Calu3 (cell line): Measurements from ENCODE around the gene NOP16. TPM values are rescaled to one million over a fixed set of nuclear protein-coding genes. Genes with fewer than 3 reads are reported as not detected.

Experiments used
- BruUV-seq: library from RNA; stranded (reverse); fragments of 400-500 nt; replicated peaks from 2 replicates; lab custom pipeline; 2021; lab: Mats Ljungman, UMichigan
- CTCF ChIA-PET: fragments of 300-600 bp; sonication (Branson Sonifier 250); formaldehyde crosslinking; loops from one replicate; lab custom pipeline; 2022; ENCODE audit warnings: antibody characterized with exemption; lab: Charles Lee
- DNase-seq: peaks from one replicate; pipeline ENCODE4 v3.0.0; 2022
- H3K27ac Mint-ChIP-seq: one replicate; pipeline ENCODE4 v1.8.0; 2022; ENCODE audit warnings: mixed read lengths; ENCODE audit not compliant: unreplicated experiment
- H3K27me3 Mint-ChIP-seq: one replicate; pipeline ENCODE4 v1.8.0; 2022; ENCODE audit warnings: mixed read lengths; ENCODE audit not compliant: unreplicated experiment
- H3K36me3 Mint-ChIP-seq: one replicate; pipeline ENCODE4 v1.8.0; 2022; ENCODE audit warnings: mild to moderate bottlenecking, moderate library complexity, mixed read lengths; ENCODE audit not compliant: insufficient read depth, unreplicated experiment
- H3K4me1 Mint-ChIP-seq: one replicate; pipeline ENCODE4 v1.8.0; 2022; ENCODE audit warnings: mild to moderate bottlenecking, low read depth, mixed read lengths; ENCODE audit not compliant: unreplicated experiment
- H3K4me3 Mint-ChIP-seq: one replicate; pipeline ENCODE4 v1.8.0; 2022; ENCODE audit warnings: mild to moderate bottlenecking, low read depth, moderate library complexity, mixed read lengths; ENCODE audit not compliant: unreplicated experiment
- H3K9me3 Mint-ChIP-seq: one replicate; pipeline ENCODE4 v1.8.0; 2022; ENCODE audit warnings: low read depth, mixed read lengths; ENCODE audit not compliant: unreplicated experiment
- CTCF ChIP-seq: fragments of 200-600 bp; IDR thresholded peaks from one replicate; pipeline ENCODE4 v1.8.0; 2022; ENCODE audit warnings: antibody characterized with exemption; ENCODE audit not compliant: unreplicated experiment
- intact Hi-C: fragments of 100-400 bp; cut with micrococcal nuclease; formaldehyde crosslinking; loops from one replicate; pipeline ENCODE4 v1.10.0; 2022; ENCODE audit not compliant: unreplicated experiment
- total RNA-seq: library from RNA; stranded (reverse); gene quantifications from 2 replicates; pipeline ENCODE4 v1.2.3, GENCODE V29; 2022

NOP16 gene
- total RNA-seq, 1 experiment from 2014 or later: 84.5 TPM

- Mint-ChIP-seq H3K9me3 (no peaks in the 10 kb centered on the region), H3K27ac (no peak overlapping the region), H3K4me1 (no peaks in the 10 kb centered on the region), H3K27me3 (no peaks in the 10 kb centered on the region), H3K36me3 (peaks cover 36% of the 10 kb centered on the region), H3K4me3 (no peak overlapping the region)
- BruUV-seq: no TSS peak
- no peak for TF ChIP-seq CTCF
- intact Hi-C loops: no loop called here
- CTCF ChIA-PET: no interaction called here
- DNase-seq: no peak
Measured at GRCh38 chr5:176355400-176356178, 32.8 kb downstream of the NOP16 start.

- no peak for DNase-seq
- intact Hi-C loops: no loop called here
- H3K9me3 Mint-ChIP-seq: no peaks in the 10 kb centered on the region
- TF ChIP-seq CTCF: no peak
- no peak overlapping the region for H3K4me3 Mint-ChIP-seq
- CTCF ChIA-PET: no interaction called here
- no peaks in the 10 kb centered on the region for H3K27me3 Mint-ChIP-seq
- peaks cover 40% of the 10 kb centered on the region for H3K36me3 Mint-ChIP-seq
- H3K27ac Mint-ChIP-seq: no peak overlapping the region
- no peaks in the 10 kb centered on the region for H3K4me1 Mint-ChIP-seq
- no TSS peak for BruUV-seq
Measured at GRCh38 chr5:176353533-176353932, 34.9 kb downstream of the NOP16 start.

- Mint-ChIP-seq H3K36me3 (peaks cover 48% of the 10 kb centered on the region), H3K9me3 (no peaks in the 10 kb centered on the region), H3K4me3 (no peak overlapping the region), H3K27ac (no peak overlapping the region), H3K27me3 (no peaks in the 10 kb centered on the region), H3K4me1 (no peaks in the 10 kb centered on the region)
- no peak for DNase-seq
- intact Hi-C loops: no loop called here
- no TSS peak for BruUV-seq
- no peak for TF ChIP-seq CTCF
- CTCF ChIA-PET: interaction anchor here (1.0 kb wide), 1 partner anchor 10 kb away, joined by 3 read pairs; no protein-coding TSS in a partner anchor
Measured at GRCh38 chr5:176352116-176352878, 36.1 kb downstream of the NOP16 start.

- no peaks in the 10 kb centered on the region for H3K27me3 Mint-ChIP-seq
- no peak for DNase-seq
- no TSS peak for BruUV-seq
- no peaks in the 10 kb centered on the region for H3K9me3 Mint-ChIP-seq
- CTCF ChIA-PET: interaction anchor here (0.5 kb wide), 1 partner anchor 38 kb away, joined by 3 read pairs; no protein-coding TSS in a partner anchor
- intact Hi-C loops: no loop called here
- peaks cover 53% of the 10 kb centered on the region for H3K36me3 Mint-ChIP-seq
- H3K4me1 Mint-ChIP-seq: no peaks in the 10 kb centered on the region
- no peak for TF ChIP-seq CTCF
- H3K27ac Mint-ChIP-seq: no peak overlapping the region
- H3K4me3 Mint-ChIP-seq: no peak overlapping the region
Measured at GRCh38 chr5:176350416-176350815, 38.0 kb downstream of the NOP16 start.
